ENCODE measurements around the gene TTF1. TPM values are rescaled to one million over a fixed set of nuclear protein-coding genes. Genes with fewer than 3 reads are reported as not detected.
A peak's percentile ranks its signal among the peaks of the same experiment; 100 is the strongest.

The TTF1 gene
- total RNA-seq, result 10 to 100 TPM in 2 of 4 donors, 1 to 10 TPM in 2; 5.6 to 16.5 (median 10.3) TPM

- H3K4me1 ChIP-seq, result peaks cover 0 to 13% of the 10 kb centered on the region in 2 donors
- H3K9me3 ChIP-seq, result no peaks in the 10 kb centered on the region
- peak; percentile 87 to 88 for DNase-seq
- intact Hi-C loops (cut with DNase I; ENCODE audit: low total_unique reads), result no loop called here
- peak within 1 kb of the TSS in 1 of 2 donors; percentile 8 for H3K27ac ChIP-seq
- no peaks in the 10 kb centered on the region for H3K36me3 ChIP-seq
- H3K4me3 ChIP-seq, result peak within 1 kb of the TSS; percentile 53 to 77
- H3K27me3 ChIP-seq, result peaks cover 0 to 7% of the 10 kb centered on the region in 2 donors
- TF ChIP-seq POLR2A (IDR thresholded peaks at IDR 0.05) (peak in 1 of 2 donors; percentile 19), CTCF (IDR thresholded peaks at IDR 0.05) (peak in 1 of 4 experiments; percentile 9)
Measured at GRCh38 chr9:132406554-132407122, at the start of gene TTF1. TSS of gene TTF1 (minus strand) at chr9:132406840. CDS start at chr9:132402821, 4,019 bp downstream.

- no peak overlapping the region for H3K4me3 ChIP-seq
- TF ChIP-seq POLR2A (IDR thresholded peaks at IDR 0.05), result no peak
- TF ChIP-seq CTCF (IDR thresholded peaks at IDR 0.05), result no peak
- DNase-seq, result no peak
- H3K27ac ChIP-seq, result no peak overlapping the region
- no peaks in the 10 kb centered on the region for H3K9me3 ChIP-seq
- intact Hi-C loops (cut with DNase I; ENCODE audit: low total_unique reads), result no loop called here
- H3K27me3 ChIP-seq, result no peaks in the 10 kb centered on the region
- H3K4me1 ChIP-seq, result no peaks in the 10 kb centered on the region
- no peaks in the 10 kb centered on the region for H3K36me3 ChIP-seq
Measured at GRCh38 chr9:132456241-132456640, 49.6 kb upstream of the TTF1 start.

GRCh38 chr9:132451276-132451675 lies 44.6 kb upstream of the TTF1 start:
- intact Hi-C loops (cut with DNase I; ENCODE audit: low total_unique reads), result no loop called here
- TF ChIP-seq POLR2A (IDR thresholded peaks at IDR 0.05) (no peak), CTCF (IDR thresholded peaks at IDR 0.05) (no peak)
- no peak overlapping the region for H3K4me3 ChIP-seq
- H3K4me1 ChIP-seq, result no peaks in the 10 kb centered on the region
- no peaks in the 10 kb centered on the region for H3K27me3 ChIP-seq
- no peaks in the 10 kb centered on the region for H3K36me3 ChIP-seq
- no peak overlapping the region for H3K27ac ChIP-seq
- no peaks in the 10 kb centered on the region for H3K9me3 ChIP-seq
- no peak for DNase-seq

GRCh38 chr9:132447902-132448301 lies 41.3 kb upstream of the TTF1 start:
- no peaks in the 10 kb centered on the region for H3K27me3 ChIP-seq
- DNase-seq, result no peak
- H3K4me3 ChIP-seq, result no peak overlapping the region
- no peak for TF ChIP-seq CTCF (IDR thresholded peaks at IDR 0.05)
- no peak for TF ChIP-seq POLR2A (IDR thresholded peaks at IDR 0.05)
- no peaks in the 10 kb centered on the region for H3K9me3 ChIP-seq
- H3K27ac ChIP-seq, result no peak overlapping the region
- no peaks in the 10 kb centered on the region for H3K4me1 ChIP-seq
- H3K36me3 ChIP-seq, result no peaks in the 10 kb centered on the region
- intact Hi-C loops (cut with DNase I; ENCODE audit: low total_unique reads), result no loop called here

GRCh38 chr9:132447346-132447745 lies 40.7 kb upstream of the TTF1 start:
- no peak for DNase-seq
- H3K4me3 ChIP-seq, result no peak overlapping the region
- no peaks in the 10 kb centered on the region for H3K4me1 ChIP-seq
- no peak overlapping the region for H3K27ac ChIP-seq
- H3K9me3 ChIP-seq, result no peaks in the 10 kb centered on the region
- intact Hi-C loops (cut with DNase I; ENCODE audit: low total_unique reads), result no loop called here
- H3K27me3 ChIP-seq, result no peaks in the 10 kb centered on the region
- H3K36me3 ChIP-seq, result no peaks in the 10 kb centered on the region
- TF ChIP-seq CTCF (IDR thresholded peaks at IDR 0.05), result no peak
- no peak for TF ChIP-seq POLR2A (IDR thresholded peaks at IDR 0.05)

Data from uterus (tissue), 4 donors.